Left lung (tissue), 14 donors: ENCODE measurements around the gene BANF2. TPM values are rescaled to one million over a fixed set of nuclear protein-coding genes. Genes with fewer than 3 reads are reported as not detected.

Experiments
- ATAC-seq: fragments of 200-7000 bp; cut with Tn5 transposase; one replicate; pipeline ENCODE4 v1.9.1; 2020; ENCODE audit warnings: moderate library complexity
- DNase-seq, 4 donors: peaks; one replicate each; pipeline ENCODE4 v3.0.0-alpha.2; 2013 to 2020
- H3K27ac ChIP-seq, 2 donors: fragments of 200-600 bp; sonication (generic) in 1 of 2; one replicate each; pipeline versions ENCODE4 v1.5.0 to v1.8.0; 2020 to 2021
- H3K27me3 ChIP-seq, 2 donors: fragments of 200-600 bp; sonication (generic) in 1 of 2; one replicate each; pipeline versions ENCODE4 v1.5.0 to v1.8.0; 2020 to 2021
- H3K36me3 ChIP-seq, 2 donors: fragments of 200-600 bp; sonication (generic) in 1 of 2; one replicate each; pipeline versions ENCODE4 v1.5.0 to v1.8.0; 2020 to 2021
- H3K4me1 ChIP-seq, 2 donors: fragments of 200-600 bp; one replicate each; pipeline ENCODE4 v1.8.0; 2021
- H3K4me3 ChIP-seq, 2 donors: fragments of 200-600 bp; sonication (generic) in 1 of 2; one replicate each; pipeline versions ENCODE4 v1.5.0 to v1.8.0; 2020 to 2021; ENCODE audit warnings: mild to moderate bottlenecking in 1 of 2
- H3K9me3 ChIP-seq, 2 donors: fragments of 200-600 bp; sonication (generic) in 1 of 2; one replicate each; pipeline versions ENCODE4 v1.5.0 to v1.8.0; 2020 to 2021
- intact Hi-C, 2 donors: fragments of 100-400 bp; cut with DNase I; formaldehyde crosslinking; loops; one replicate each; pipeline versions ENCODE4 v1.11.2 to v1.14.2; 2022
- long read RNA-seq, 12 donors: library from polyadenylated mRNA in 2 of 12; unstranded in 2 of 12; transcript quantifications; one replicate each; pipeline ENCODE4 v2.0.0 and lab custom pipeline, GENCODE V29; 2019 to 2026
- polyA plus RNA-seq, 6 donors: library from polyadenylated mRNA; unstranded; fragments of 120-200 nt; gene quantifications; one replicate each; pipeline ENCODE4 v1.2.1, GENCODE V29; 2013; ENCODE audit not compliant: insufficient read length in 6 of 6
- total RNA-seq, 2 donors: library from RNA; stranded (reverse); fragmentation: NEBNext Ultra II Directional; extraction: Animal tissue kit (Norgen Biotek cat#: 25700); gene quantifications; one replicate each; pipeline ENCODE4 v1.2.1, GENCODE V29; 2021
- TF ChIP-seq, protein P1 (sequence below), 2 donors: fragments of 200-600 bp; sonication (generic) in 1 of 2; IDR thresholded peaks; one replicate each; pipeline versions ENCODE4 v1.5.0 to v1.8.0; 2021; ENCODE audit warnings: antibody characterized with exemption in 2 of 2
- donor health status: DM: no; HTN: yes; CAD: no.
- donor health status: DM: no; HTN: no; CAD: no.

BANF2 gene
- total RNA-seq (not detected), polyA plus RNA-seq (not detected)
- long read RNA-seq, donor 1 = 0 reads
- long read RNA-seq, donor 2 = 0 reads
- long read RNA-seq, donor 3 = 0 reads
- long read RNA-seq, donor 4 = 0 reads
- long read RNA-seq, donor 5 = 0 reads
- long read RNA-seq, donor 6 = 0 reads
- long read RNA-seq, donor 7 = 0 reads
- long read RNA-seq, donor 8 = 0 reads
- long read RNA-seq, donor 9 = 0 reads
- long read RNA-seq, donor 10 = 0 reads
- long read RNA-seq, donor 11 = 0 reads
- long read RNA-seq, donor 12 = 0 reads

DNA sequence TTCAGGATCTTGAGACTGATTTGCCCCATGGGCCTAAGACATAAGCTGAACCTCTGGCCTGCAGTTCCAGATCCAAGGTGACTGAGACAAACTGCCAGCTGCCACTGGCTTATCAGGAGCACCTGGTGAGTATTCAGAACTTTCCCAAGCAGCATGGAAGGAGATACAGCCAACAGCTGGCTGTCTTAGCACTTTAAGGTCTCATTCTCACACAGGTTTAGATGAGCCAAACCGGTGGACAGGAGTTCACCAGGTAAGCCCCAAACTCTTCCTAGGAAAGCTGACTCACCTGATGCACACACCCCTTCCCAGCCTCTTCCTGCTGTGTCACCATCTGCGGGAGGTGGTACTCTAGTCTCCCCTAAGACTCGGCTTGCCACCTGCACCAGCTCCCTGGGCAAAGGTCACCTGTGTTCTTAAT, at the start of gene BANF2:
BANF2 (plus strand) TSS at position 36 of the 421 bp plus-strand sequence. CDS start 25,060 bp downstream, outside the sequence.
- H3K36me3 ChIP-seq = no peaks in the 10 kb centered on the region
- H3K4me1 ChIP-seq = no peaks in the 10 kb centered on the region
- no peak within 1 kb of the TSS for H3K4me3 ChIP-seq
- no peaks in the 10 kb centered on the region for H3K27me3 ChIP-seq
- DNase-seq (no peak), ATAC-seq (no peak)
- H3K27ac ChIP-seq = no peak within 1 kb of the TSS
- TF ChIP-seq, protein P1, sequence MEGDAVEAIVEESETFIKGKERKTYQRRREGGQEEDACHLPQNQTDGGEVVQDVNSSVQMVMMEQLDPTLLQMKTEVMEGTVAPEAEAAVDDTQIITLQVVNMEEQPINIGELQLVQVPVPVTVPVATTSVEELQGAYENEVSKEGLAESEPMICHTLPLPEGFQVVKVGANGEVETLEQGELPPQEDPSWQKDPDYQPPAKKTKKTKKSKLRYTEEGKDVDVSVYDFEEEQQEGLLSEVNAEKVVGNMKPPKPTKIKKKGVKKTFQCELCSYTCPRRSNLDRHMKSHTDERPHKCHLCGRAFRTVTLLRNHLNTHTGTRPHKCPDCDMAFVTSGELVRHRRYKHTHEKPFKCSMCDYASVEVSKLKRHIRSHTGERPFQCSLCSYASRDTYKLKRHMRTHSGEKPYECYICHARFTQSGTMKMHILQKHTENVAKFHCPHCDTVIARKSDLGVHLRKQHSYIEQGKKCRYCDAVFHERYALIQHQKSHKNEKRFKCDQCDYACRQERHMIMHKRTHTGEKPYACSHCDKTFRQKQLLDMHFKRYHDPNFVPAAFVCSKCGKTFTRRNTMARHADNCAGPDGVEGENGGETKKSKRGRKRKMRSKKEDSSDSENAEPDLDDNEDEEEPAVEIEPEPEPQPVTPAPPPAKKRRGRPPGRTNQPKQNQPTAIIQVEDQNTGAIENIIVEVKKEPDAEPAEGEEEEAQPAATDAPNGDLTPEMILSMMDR (IDR thresholded peaks at IDR 0.05) = no peak
- intact Hi-C loops = no loop called here
- no peaks in the 10 kb centered on the region for H3K9me3 ChIP-seq

DNA sequence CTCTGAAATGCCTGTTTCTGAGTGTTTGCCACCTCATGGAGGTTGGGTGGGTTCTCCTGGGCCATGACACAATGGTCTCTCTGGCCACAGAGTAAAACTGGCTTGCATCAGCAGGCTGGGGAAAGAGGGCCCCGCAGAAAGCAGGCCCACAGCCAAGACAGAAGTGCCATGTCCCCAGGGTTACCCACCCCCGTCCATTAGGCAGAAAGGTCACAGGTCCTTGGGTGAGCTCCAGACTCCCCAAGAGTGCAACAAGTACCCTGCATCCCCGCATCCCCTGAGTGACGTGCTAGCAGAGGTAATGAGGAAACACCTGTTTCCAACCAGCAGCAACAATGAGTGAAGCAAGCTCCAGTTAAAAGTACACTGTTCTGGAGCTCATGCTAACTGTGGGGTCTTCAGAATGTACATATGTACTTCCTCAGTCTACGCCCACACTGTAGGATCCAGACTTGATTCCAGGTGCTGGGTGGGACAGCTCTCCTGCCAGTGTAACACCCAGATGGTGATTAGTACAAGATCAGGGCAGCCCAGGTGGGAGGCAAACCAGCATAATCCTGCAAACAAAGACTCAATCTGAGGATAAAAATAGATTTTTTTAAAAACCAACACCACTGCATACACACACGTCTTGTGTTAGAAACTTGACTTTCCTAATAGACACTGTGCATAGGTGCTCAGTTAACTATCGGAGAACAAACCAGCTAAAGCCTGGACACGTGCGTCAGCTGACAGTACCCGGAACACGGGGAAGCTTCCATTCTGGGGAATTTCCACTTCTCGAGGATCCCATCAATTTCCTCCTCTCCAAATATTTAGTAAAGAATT, 49.3 kb upstream of the BANF2 start:
- intact Hi-C loops = loop anchor here in 1 of 2 donors (5.0 kb wide), 2 partner anchors 252 to 492 kb away; no protein-coding TSS in a partner anchor
- Histone ChIP-seq H3K9me3 (no peaks in the 10 kb centered on the region), H3K4me1 (peaks cover 41 to 68% of the 10 kb centered on the region in 2 donors), H3K36me3 (peaks cover 0 to 27% of the 10 kb centered on the region in 2 donors), H3K4me3 (no peak overlapping the region), H3K27me3 (no peaks in the 10 kb centered on the region), H3K27ac (peak overlapping the region in 1 of 2 donors; percentile 53)
- no peak for DNase-seq
- ATAC-seq = peak; percentile 1
- TF ChIP-seq, protein P1 (IDR thresholded peaks at IDR 0.05) = no peak

DNA sequence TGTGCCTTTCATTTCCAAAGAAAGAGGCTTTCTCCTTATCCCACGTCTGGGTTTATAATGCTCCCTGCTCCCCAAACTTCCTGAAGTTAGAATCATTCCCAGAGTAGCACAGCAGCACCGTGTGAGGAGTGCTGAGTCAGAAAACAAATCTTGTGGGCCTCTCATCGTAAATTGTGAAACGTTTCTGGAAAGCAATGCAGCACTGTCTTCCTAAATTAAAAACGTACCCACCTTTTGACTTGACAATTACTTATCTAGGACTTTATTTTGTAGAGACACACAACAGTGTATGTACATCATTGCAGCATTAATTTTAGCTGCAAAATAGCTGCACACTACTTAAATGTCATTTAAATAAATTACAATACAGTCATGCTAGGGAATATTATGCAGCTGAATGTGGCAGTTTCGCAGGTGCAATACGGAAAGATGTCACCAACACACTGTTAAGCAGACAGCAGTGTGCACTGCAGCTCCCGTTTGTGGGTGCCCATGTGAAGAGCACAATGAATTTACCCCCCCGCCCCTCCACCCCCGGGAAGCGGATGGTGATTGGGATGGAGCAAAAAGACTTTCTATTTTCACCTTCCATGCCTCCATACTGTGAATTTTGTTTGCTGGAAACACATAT, 48.5 kb upstream of the BANF2 start:
- ATAC-seq = peak; percentile 48
- Histone ChIP-seq H3K4me3 (no peak overlapping the region), H3K4me1 (peaks cover 41 to 61% of the 10 kb centered on the region in 2 donors), H3K27me3 (no peaks in the 10 kb centered on the region), H3K27ac (peak overlapping the region in 1 of 2 donors; percentile 53), H3K9me3 (no peaks in the 10 kb centered on the region), H3K36me3 (peaks cover 0 to 33% of the 10 kb centered on the region in 2 donors)
- no peak for DNase-seq
- TF ChIP-seq, protein P1 (IDR thresholded peaks at IDR 0.05) = no peak
- intact Hi-C loops = loop anchor here in 1 of 2 donors (5.0 kb wide), 2 partner anchors 251 to 491 kb away; no protein-coding TSS in a partner anchor

DNA sequence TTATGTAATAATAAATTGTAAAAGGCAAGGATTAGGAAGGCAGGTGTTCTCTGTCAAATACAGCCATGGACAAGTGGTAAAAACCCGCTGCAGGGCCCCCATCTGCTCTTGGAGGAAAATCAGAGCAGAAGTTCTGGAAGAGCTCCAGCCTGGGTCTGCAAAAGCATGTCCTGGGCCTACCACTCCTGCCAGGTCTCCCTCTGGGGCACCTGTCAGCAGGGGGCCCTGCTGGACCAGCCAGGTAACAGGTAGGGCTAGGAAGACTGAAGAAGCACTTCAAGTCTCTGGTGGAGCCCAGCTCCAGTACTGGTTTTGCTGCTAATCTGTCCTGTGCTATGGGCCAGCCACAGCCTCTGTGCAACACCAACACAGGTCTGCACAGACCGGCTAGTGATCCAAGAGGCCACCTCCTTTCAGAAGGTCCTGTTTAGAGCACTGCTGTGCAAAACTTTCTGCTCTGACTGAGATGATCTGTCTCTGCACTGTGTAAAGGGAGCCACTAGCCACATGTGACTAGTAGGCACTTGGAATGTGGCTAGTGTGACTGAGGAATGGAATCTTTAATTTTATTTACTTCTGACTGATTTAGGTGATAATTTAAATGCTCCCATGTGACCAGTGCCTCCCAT, 47.9 kb upstream of the BANF2 start:
- peak overlapping the region in 1 of 2 donors; percentile 13 for H3K27ac ChIP-seq
- H3K36me3 ChIP-seq = peaks cover 0 to 40% of the 10 kb centered on the region in 2 donors
- intact Hi-C loops = loop anchor here in 1 of 2 donors (5.0 kb wide), 2 partner anchors 250 to 490 kb away; no protein-coding TSS in a partner anchor
- TF ChIP-seq, protein P1 (IDR thresholded peaks at IDR 0.05) = no peak
- no peaks in the 10 kb centered on the region for H3K27me3 ChIP-seq
- H3K4me1 ChIP-seq = peaks cover 41 to 55% of the 10 kb centered on the region in 2 donors
- peak; percentile 47 for ATAC-seq
- DNase-seq = peak in 2 of 4 donors; percentile 34 to 56
- no peak overlapping the region for H3K4me3 ChIP-seq
- H3K9me3 ChIP-seq = no peaks in the 10 kb centered on the region
